ENCODE results near the gene CBX8.

DNA sequence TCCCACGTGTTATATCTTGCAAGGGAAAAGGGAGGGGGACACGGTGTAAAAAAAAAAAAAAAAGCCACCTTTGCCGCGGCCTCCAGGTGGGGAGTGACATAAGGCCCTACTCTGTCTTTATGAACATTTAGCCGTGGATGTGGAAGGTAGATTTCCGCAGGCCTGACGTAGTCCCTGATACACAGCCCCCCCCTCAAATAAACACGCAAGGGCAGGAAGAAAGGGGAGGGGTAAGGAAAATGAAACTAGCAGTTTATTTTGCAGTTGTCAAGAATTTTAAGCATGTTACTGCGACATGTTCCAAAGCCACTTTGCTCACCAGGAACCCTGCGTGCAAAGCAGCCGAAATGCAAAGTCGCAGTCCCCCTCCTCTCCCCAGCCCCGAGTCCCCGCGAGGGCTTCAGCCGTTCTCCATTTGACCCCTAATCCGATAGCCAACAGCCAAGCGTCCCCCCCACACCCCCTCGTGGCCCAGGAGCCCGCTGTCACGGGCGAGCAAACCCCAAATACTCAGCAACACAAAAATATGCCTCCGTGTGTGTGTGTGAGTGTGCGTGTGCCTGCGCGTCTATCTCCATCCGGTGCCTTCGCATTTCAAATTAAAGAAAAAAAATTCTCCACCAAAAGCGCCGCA lies 41.1 kb upstream of the CBX8 start:
- TF ChIP-seq EZH2 (IDR thresholded peaks at IDR 0.05) (no peak), POLR2AphosphoS5 (IDR thresholded peaks at IDR 0.05; ENCODE audit: borderline replicate concordance, low read depth, low read length) (no peak)

Data from SK-N-MC (cell line).